GM21447 (cell line): ENCODE results near the gene CCDC88C.
A peak's percentile ranks its signal among the peaks of the same experiment; 100 is the strongest.

ENCODE experiments used
- ATAC-seq: cut with Tn5 transposase; IDR thresholded peaks from one replicate; pipeline ENCODE4 v1.9.1; 2021; ENCODE audit not compliant: unreplicated experiment

The CCDC88C gene

GRCh38 chr14:91295851-91296796 lies 121.5 kb downstream of the CCDC88C start:
- no peak for ATAC-seq

GRCh38 chr14:91295276-91295845 lies 122.3 kb downstream of the CCDC88C start:
- ATAC-seq: no peak

GRCh38 chr14:91294153-91294552 lies 123.5 kb downstream of the CCDC88C start:
- no peak for ATAC-seq

GRCh38 chr14:91293281-91293680 lies 124.3 kb downstream of the CCDC88C start:
- no peak for ATAC-seq

GRCh38 chr14:91292491-91292890 lies 125.1 kb downstream of the CCDC88C start:
- no peak for ATAC-seq

GRCh38 chr14:91291786-91292405 lies 125.7 kb downstream of the CCDC88C start:
- ATAC-seq: no peak

GRCh38 chr14:91290986-91291385 lies 126.6 kb downstream of the CCDC88C start:
- no peak for ATAC-seq

- ATAC-seq: no peak
Observed at GRCh38 chr14:91289464-91289863, 128.2 kb downstream of the CCDC88C start.

GRCh38 chr14:91288876-91289275 lies 128.7 kb downstream of the CCDC88C start:
- no peak for ATAC-seq

- ATAC-seq: peak; percentile 51
Observed at GRCh38 chr14:91286530-91286937, 131.1 kb downstream of the CCDC88C start.

GRCh38 chr14:91284791-91285548 lies 132.7 kb downstream of the CCDC88C start:
- ATAC-seq: no peak

- no peak for ATAC-seq
Observed at GRCh38 chr14:91284146-91284790, 133.4 kb downstream of the CCDC88C start.

- no peak for ATAC-seq
Observed at GRCh38 chr14:91283666-91284065, 134.0 kb downstream of the CCDC88C start.

GRCh38 chr14:91282954-91283645 lies 134.5 kb downstream of the CCDC88C start:
- no peak for ATAC-seq

GRCh38 chr14:91281346-91281745 lies 136.3 kb downstream of the CCDC88C start:
- ATAC-seq: no peak

GRCh38 chr14:91280129-91280528 lies 137.5 kb downstream of the CCDC88C start:
- ATAC-seq: no peak

- no peak for ATAC-seq
Observed at GRCh38 chr14:91279354-91279753, 138.3 kb downstream of the CCDC88C start.

GRCh38 chr14:91278383-91278715 lies 139.3 kb downstream of the CCDC88C start:
- no peak for ATAC-seq

GRCh38 chr14:91277546-91278382 lies 139.9 kb downstream of the CCDC88C start:
- no peak for ATAC-seq
